Right lobe of liver (tissue), 6 donors: ENCODE results near the gene POLA2. TPM values are rescaled to one million over a fixed set of nuclear protein-coding genes. Genes with fewer than 3 reads are reported as not detected.

Source experiments
- ATAC-seq, 4 donors: fragments of 200-7000 bp; cut with Tn5 transposase; one replicate each; pipeline ENCODE4 v1.9.1; 2020; ENCODE audit warnings: mild to moderate bottlenecking in 4 of 4, moderate library complexity in 4 of 4
- DNase-seq, 3 donors: peaks; one replicate each; pipeline ENCODE4 v3.0.0-alpha.2; 2020
- H3K27ac ChIP-seq, 3 donors: fragments of 200-600 bp; one replicate each; pipeline ENCODE4 v1.8.0; 2022
- H3K27me3 ChIP-seq, 2 donors: fragments of 200-600 bp; one replicate each; pipeline ENCODE4 v1.8.0; 2022
- H3K36me3 ChIP-seq, 4 donors: fragments of 200-600 bp; sonication (generic) in 1 of 4; one replicate each; pipeline versions ENCODE4 v1.5.1 to v1.8.0; 2017 to 2022; ENCODE audit warnings: control low read depth in 1 of 4
- H3K4me1 ChIP-seq, 4 donors: fragments of 200-600 bp; sonication (generic) in 1 of 4; one replicate each; pipeline versions ENCODE4 v1.5.1 to v1.8.0; 2017 to 2022; ENCODE audit warnings: control low read depth in 1 of 4
- H3K4me3 ChIP-seq, 3 donors: fragments of 200-600 bp; one replicate each; pipeline ENCODE4 v1.8.0; 2022
- H3K9me3 ChIP-seq, 4 donors: fragments of 200-600 bp; sonication (generic) in 1 of 4; one replicate each; pipeline versions ENCODE4 v1.5.1 to v1.8.0; 2017 to 2022; ENCODE audit warnings: control low read depth in 1 of 4
- CTCF ChIP-seq, 4 donors: fragments of 200-600 bp in 3 of 4; fragments of 450-650 bp in 1 of 4; IDR thresholded peaks; one replicate each; pipeline versions ENCODE4 v1.5.1 to v1.8.0; 2016 to 2022; ENCODE audit warnings: antibody characterized with exemption in 4 of 4, mild to moderate bottlenecking in 2 of 4
- POLR2A ChIP-seq: fragments of 450-650 bp; IDR thresholded peaks from one replicate; pipeline ENCODE4 v1.6.1; 2017; ENCODE audit warnings: antibody characterized with exemption, mild to moderate bottlenecking
- WGBS: methylation state at CpG from one replicate; pipeline ENCODE4 v1.1.6; 2018; ENCODE audit warnings: low coverage, low lambda C conversion rate; ENCODE audit not compliant: insufficient coverage; ENCODE audit errors: missing lambda C conversion rate; 5-methylcytosine and 5-hydroxymethylcytosine counted together
- intact Hi-C, 2 donors: fragments of 100-400 bp; cut with DNase I; formaldehyde crosslinking; loops; one replicate each; pipeline versions ENCODE4 v1.11.2 to v1.14.1; 2022
- total RNA-seq, 6 experiments: library from RNA; depleted of rRNA in 2 of 6; stranded (reverse); fragments of >200 nt in 2 of 6; fragmentation: NEBNext Ultra II Directional in 3 of 6; extraction: Animal tissue kit (Norgen Biotek cat#: 25700) in 3 of 6; gene quantifications; one replicate each; pipeline versions ENCODE4 v1.1.0 to v1.2.4, GENCODE V29; 2016 to 2023
- donor health status: DM: no; HTN: yes; CAD: no.
- donor health status: DM: no; HTN: no; CAD: no.
- donor health status: DM: no; HTN: no; CAD: no.
- donor health status: DM: no; HTN: yes; CAD: no.
- donor health status: DM: no; HTN: yes; CAD: no.

POLA2 gene
- total RNA-seq, 6 experiments from 2014 or later = 1.8 to 8.4 (median 3.5) TPM

DNA sequence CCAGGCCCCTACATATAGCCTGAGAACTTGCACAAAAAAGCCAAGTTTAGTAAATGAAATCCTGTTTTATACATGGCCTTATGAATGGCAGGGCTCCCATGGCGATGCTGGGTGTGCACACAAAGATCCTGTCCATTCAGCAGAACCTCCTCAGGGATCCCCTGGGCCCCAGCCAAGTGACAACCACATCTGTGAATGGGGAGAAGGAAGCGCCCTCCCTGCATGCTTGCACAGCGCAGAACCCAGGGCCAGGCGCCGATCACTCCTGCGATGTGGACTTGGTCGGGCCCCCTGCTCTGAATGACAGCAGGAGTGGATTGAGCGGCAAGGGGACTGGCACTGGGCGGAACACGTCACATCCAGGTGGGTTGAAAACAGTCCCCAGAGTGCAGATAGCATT is 48.5 kb downstream of the POLA2 start:
- peak in 2 of 3 donors; percentile 44 to 68 for DNase-seq
- 40% methylated on average over 1 of the region's 10 CpGs for WGBS
- Histone ChIP-seq H3K36me3 (no peaks in the 10 kb centered on the region), H3K4me3 (no peak overlapping the region), H3K27ac (no peak overlapping the region), H3K9me3 (no peaks in the 10 kb centered on the region), H3K4me1 (peaks cover 0 to 28% (median 9%) of the 10 kb centered on the region in 4 donors), H3K27me3 (no peaks in the 10 kb centered on the region)
- ATAC-seq = no peak
- no peak for TF ChIP-seq CTCF (IDR thresholded peaks at IDR 0.05)
- TF ChIP-seq POLR2A = no peak
- intact Hi-C loops = no loop called here

GRCh38 chr11:65310736-65311135 is 49.0 kb downstream of the POLA2 start:
- no peak for DNase-seq
- 79% methylated on average over 4 of the region's 6 CpGs for WGBS
- H3K27ac ChIP-seq = no peak overlapping the region
- H3K4me1 ChIP-seq = peaks cover 0 to 26% (median 6%) of the 10 kb centered on the region in 4 donors
- H3K36me3 ChIP-seq = no peaks in the 10 kb centered on the region
- intact Hi-C loops = no loop called here
- TF ChIP-seq CTCF (IDR thresholded peaks at IDR 0.05) (no peak), POLR2A (no peak)
- no peaks in the 10 kb centered on the region for H3K9me3 ChIP-seq
- no peak for ATAC-seq
- H3K4me3 ChIP-seq = no peak overlapping the region
- no peaks in the 10 kb centered on the region for H3K27me3 ChIP-seq

DNA sequence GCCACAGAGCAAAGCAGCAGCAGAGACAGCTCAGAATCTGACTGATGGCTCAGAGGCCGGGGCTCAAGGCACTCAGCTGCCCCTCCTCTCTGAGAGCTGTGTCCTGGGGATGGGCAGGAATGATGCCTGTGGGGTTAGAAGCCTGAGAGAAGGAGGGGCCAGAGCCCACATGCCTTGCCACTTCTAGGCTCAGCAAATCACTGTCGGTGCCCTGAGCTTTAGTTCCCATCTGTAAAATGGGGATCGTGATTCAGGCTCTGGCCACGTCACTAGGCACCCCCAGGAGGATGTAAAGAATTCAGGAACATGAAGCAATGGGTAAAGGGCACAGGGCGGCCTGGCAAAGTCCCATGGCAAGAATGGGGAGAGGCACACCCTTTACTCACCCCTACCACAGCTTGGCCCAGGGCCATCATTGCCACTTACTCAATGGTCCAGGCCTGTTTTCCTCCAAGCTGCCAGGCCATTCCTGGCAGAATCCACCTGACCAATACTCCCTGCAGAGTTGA is 49.5 kb downstream of the POLA2 start:
- TF ChIP-seq POLR2A (no peak), CTCF (IDR thresholded peaks at IDR 0.05) (no peak)
- DNase-seq = no peak
- Histone ChIP-seq H3K4me1 (peaks cover 0 to 21% (median 4%) of the 10 kb centered on the region in 4 donors), H3K36me3 (no peaks in the 10 kb centered on the region), H3K4me3 (no peak overlapping the region), H3K9me3 (no peaks in the 10 kb centered on the region), H3K27ac (no peak overlapping the region), H3K27me3 (no peaks in the 10 kb centered on the region)
- WGBS = 100% methylated on average over 1 of the region's 5 CpGs
- intact Hi-C loops = no loop called here
- ATAC-seq = no peak

DNA sequence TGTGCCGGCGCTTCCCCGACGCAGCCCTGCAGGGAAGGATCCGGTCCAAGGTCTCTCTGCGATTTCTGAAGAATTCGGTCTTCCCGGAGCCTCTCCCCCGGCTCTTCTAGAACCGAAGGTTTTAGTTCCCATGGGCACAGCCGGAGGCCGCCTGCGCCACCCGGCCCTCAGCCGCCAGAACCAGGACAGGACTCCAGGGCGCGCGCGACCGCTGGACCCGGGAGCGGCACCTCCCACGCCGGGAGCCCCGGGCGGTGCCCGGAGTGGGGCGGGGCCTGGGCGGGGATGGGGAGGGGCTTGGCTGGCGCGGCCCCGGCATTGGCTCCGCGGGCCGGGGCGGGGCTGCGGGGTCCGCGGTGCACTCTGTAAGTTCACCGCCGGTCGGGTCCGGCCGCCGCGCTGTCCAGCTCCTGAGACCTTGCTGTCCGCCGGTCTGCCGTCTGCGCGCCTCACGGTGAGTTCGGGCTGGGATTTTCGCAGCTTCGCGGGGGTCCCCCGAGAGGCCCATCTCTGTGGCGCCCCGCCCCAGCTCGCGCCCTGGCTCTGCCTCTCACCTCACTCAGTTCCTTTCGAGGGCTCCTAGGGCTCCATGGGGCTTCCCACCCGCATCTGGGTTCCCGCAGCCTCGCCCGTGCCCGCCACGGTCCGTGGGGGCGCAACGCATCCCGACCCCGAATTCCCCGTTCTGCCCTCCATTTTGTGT is 52.9 kb downstream of the POLA2 start, which contains the start of gene CDC42EP2:
Gene CDC42EP2, plus strand, starts transcription at position 366 of the 703 bp plus-strand sequence. CDS start 6,033 bp downstream, outside the sequence.
- peak; percentile 91 to 97 (median 94) for ATAC-seq
- intact Hi-C loops = loop anchor here (5.0 kb wide), 1 partner anchor 42 kb away; no protein-coding TSS in a partner anchor
- H3K27ac ChIP-seq = peak within 1 kb of the TSS; percentile 74 to 76 (median 75)
- peak; percentile 94 to 95 (median 94) for DNase-seq
- no peaks in the 10 kb centered on the region for H3K9me3 ChIP-seq
- H3K4me3 ChIP-seq = peak within 1 kb of the TSS; percentile 46 to 84 (median 84)
- no peaks in the 10 kb centered on the region for H3K27me3 ChIP-seq
- WGBS = 0% methylated on average over 12 of the region's 74 CpGs
- peaks cover 0 to 6% (median 0%) of the 10 kb centered on the region in 4 donors for H3K4me1 ChIP-seq
- TF ChIP-seq CTCF (IDR thresholded peaks at IDR 0.05) (no peak), POLR2A (peak; percentile 68)
- no peaks in the 10 kb centered on the region for H3K36me3 ChIP-seq
